Umbilical cord (tissue), 2 donors: ENCODE measurements around the gene BABAM1. TPM values are rescaled to one million over a fixed set of nuclear protein-coding genes. Genes with fewer than 3 reads are reported as not detected.

Experiments
- DNase-seq: peaks from one replicate; pipeline ENCODE4 v3.0.0-alpha.2; 2015; ENCODE audit warnings: low spot score
- total RNA-seq: library from RNA; depleted of rRNA; stranded (reverse); fragments of >200 nt; gene quantifications from one replicate; pipeline ENCODE4 v1.2.3, GENCODE V29; 2014; ENCODE audit warnings: low replicate concordance; ENCODE audit not compliant: insufficient read depth

BABAM1 gene
- 45.3 TPM for total RNA-seq

- DNase-seq, result peak; percentile 100
Measured at GRCh38 chr19:17266975-17267788, at the start of gene BABAM1. TSS of gene BABAM1 (plus strand) at chr19:17267443. CDS start at chr19:17268807, 1,364 bp downstream.

- DNase-seq, result no peak
Measured at GRCh38 chr19:17219286-17219685, 48.0 kb upstream of the BABAM1 start.

- peak; percentile 80 for DNase-seq
Measured at GRCh38 chr19:17220207-17220758, 47.0 kb upstream of the BABAM1 start.

- no peak for DNase-seq
Measured at GRCh38 chr19:17225053-17225452, 42.2 kb upstream of the BABAM1 start.

GRCh38 chr19:17226002-17226933, 41.0 kb upstream of the BABAM1 start, which contains the start of gene OCEL1:
TSS of gene OCEL1 (plus strand) at chr19:17226226. CDS start at chr19:17226248, 22 bp downstream.
- DNase-seq, result peak; percentile 99

GRCh38 chr19:17227798-17228367, 39.4 kb upstream of the BABAM1 start:
- DNase-seq, result peak; percentile 35

- no peak for DNase-seq
Measured at GRCh38 chr19:17229890-17230289, 37.4 kb upstream of the BABAM1 start.

- no peak for DNase-seq
Measured at GRCh38 chr19:17232258-17232657, 35.0 kb upstream of the BABAM1 start.

- no peak for DNase-seq
Measured at GRCh38 chr19:17234911-17235299, 32.3 kb upstream of the BABAM1 start.

- peak; percentile 76 for DNase-seq
Measured at GRCh38 chr19:17235300-17235970, 31.8 kb upstream of the BABAM1 start.

GRCh38 chr19:17235971-17236777, 31.1 kb upstream of the BABAM1 start:
- DNase-seq, result peak; percentile 45

GRCh38 chr19:17236811-17237543, 30.3 kb upstream of the BABAM1 start:
- no peak for DNase-seq

GRCh38 chr19:17237747-17238706, 29.2 kb upstream of the BABAM1 start:
- DNase-seq, result no peak

GRCh38 chr19:17240062-17240752, 27.0 kb upstream of the BABAM1 start:
- DNase-seq, result peak; percentile 46

- no peak for DNase-seq
Measured at GRCh38 chr19:17240826-17241399, 26.3 kb upstream of the BABAM1 start.

- DNase-seq, result peak; percentile 40
Measured at GRCh38 chr19:17242431-17243208, 24.6 kb upstream of the BABAM1 start.
